PFSK-1 (cell line): Measurements from ENCODE around the gene DDX46.

Experiments used
- FOXP2 ChIP-seq: optimal IDR thresholded peaks from 2 replicates; pipeline ENCODE3; 2011; ENCODE audit warnings: borderline replicate concordance, control low read depth, inconsistent platforms; ENCODE audit not compliant: insufficient read depth; ENCODE audit errors: extremely low read length, extremely low read depth
- POLR2AphosphoS5 ChIP-seq: IDR thresholded peaks from 2 replicates; pipeline ENCODE4 v1.6.1; 2012; ENCODE audit warnings: low read depth, mild to moderate bottlenecking, control low read depth, low read length, moderate library complexity
- REST ChIP-seq, 2 experiments: IDR thresholded peaks; 2 replicates each; pipeline versions ENCODE4 v1.6.1 to v1.8.0; 2011 to 2012; ENCODE audit warnings: low read depth in 2 of 2, low read length in 2 of 2, control low read depth in 1 of 2, inconsistent platforms in 1 of 2, mild to moderate bottlenecking in 1 of 2, moderate library complexity in 1 of 2; ENCODE audit not compliant: insufficient read depth in 1 of 2
- SIN3A ChIP-seq: IDR thresholded peaks from 2 replicates; pipeline ENCODE4 v1.6.1; 2012; ENCODE audit warnings: mild to moderate bottlenecking, low read length, moderate library complexity, borderline replicate concordance; ENCODE audit not compliant: insufficient read depth
- TAF1 ChIP-seq: IDR thresholded peaks from 2 replicates; pipeline ENCODE4 v1.6.1; 2012; ENCODE audit warnings: low read length, control low read depth, borderline replicate concordance; ENCODE audit not compliant: insufficient read depth

GRCh38 chr5:134794819-134795218 is 36.2 kb downstream of the DDX46 start:
- TF ChIP-seq REST (IDR thresholded peaks at IDR 0.05; ENCODE audit: insufficient read depth in 1 of 2, low read depth in 2 of 2, low read length in 2 of 2) (no peak), POLR2AphosphoS5 (no peak), SIN3A (no peak), TAF1 (no peak), FOXP2 (no peak)
